Astrocyte of the cerebellum (primary cell): ENCODE results near the gene TMEM117.
"Not testable (repeated sequence)": the region's sequence is repeated elsewhere in the genome, so short reads cannot be mapped to it uniquely, and the experiment has no call there.

Experiments
- DNase-seq: peaks from one replicate; pipeline ENCODE4 v3.0.0-alpha.2; 2011; ENCODE audit warnings: low read depth
- H3K4me3 ChIP-seq: 2 replicates; pipeline ENCODE4 v1.5.1; 2011; ENCODE audit warnings: mild to moderate bottlenecking, low read depth, low read length, moderate library complexity
- in situ Hi-C: cut with HindIII; loops from 2 replicates; pipeline ENCODE4 v1.10.0; 2017; ENCODE audit warnings: low sequenced_read_pairs
- TF ChIP-seq, protein P1 (sequence below): IDR thresholded peaks from 2 replicates; pipeline ENCODE4 v1.5.1; 2012; ENCODE audit warnings: low read length, low read depth, moderate library complexity, mild to moderate bottlenecking; ENCODE audit errors: missing control alignments

Gene TMEM117

DNA sequence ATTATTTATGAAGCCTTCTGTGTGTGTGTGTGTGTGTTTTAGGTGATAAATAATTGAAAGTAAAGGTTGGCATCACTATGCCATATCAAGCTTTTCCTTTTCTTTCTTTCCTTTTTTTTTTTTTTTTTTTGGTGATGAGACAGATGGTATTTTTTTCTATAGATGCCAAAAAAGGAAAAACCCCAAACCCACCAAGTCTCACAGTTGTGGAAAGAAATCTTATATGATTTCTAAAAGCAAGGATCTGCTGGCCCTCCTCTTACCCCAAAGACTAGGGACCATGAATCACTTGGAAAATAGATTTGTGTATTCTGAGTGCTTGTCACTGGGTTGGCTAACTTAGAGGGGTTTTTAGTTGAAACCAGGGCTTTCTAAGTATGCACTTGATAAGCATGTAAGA is 181.3 kb downstream of the TMEM117 start:
- TF ChIP-seq, protein P1, sequence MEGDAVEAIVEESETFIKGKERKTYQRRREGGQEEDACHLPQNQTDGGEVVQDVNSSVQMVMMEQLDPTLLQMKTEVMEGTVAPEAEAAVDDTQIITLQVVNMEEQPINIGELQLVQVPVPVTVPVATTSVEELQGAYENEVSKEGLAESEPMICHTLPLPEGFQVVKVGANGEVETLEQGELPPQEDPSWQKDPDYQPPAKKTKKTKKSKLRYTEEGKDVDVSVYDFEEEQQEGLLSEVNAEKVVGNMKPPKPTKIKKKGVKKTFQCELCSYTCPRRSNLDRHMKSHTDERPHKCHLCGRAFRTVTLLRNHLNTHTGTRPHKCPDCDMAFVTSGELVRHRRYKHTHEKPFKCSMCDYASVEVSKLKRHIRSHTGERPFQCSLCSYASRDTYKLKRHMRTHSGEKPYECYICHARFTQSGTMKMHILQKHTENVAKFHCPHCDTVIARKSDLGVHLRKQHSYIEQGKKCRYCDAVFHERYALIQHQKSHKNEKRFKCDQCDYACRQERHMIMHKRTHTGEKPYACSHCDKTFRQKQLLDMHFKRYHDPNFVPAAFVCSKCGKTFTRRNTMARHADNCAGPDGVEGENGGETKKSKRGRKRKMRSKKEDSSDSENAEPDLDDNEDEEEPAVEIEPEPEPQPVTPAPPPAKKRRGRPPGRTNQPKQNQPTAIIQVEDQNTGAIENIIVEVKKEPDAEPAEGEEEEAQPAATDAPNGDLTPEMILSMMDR, result no peak
- in situ Hi-C loops, result no loop called here
- no peak overlapping the region for H3K4me3 ChIP-seq
- no peak for DNase-seq

DNA sequence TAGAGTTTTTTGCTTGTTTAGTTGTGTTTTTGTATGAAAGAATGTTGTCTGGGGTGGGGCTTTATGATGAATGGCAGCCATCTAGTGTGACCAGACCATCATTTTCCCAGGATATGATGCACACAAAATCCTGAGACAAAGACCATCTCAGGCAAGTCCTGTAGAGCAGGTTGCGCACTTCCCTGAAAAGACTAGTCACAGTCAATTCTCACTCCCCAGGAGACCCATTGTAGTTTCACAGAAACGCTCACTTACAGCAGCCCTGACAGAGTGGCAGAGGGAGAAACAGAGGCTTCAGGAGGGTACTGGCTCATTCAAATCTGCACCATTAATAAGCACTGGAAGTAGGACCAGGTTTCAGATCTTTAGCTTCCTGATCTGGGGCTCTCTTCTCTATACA is 183.2 kb downstream of the TMEM117 start:
- in situ Hi-C loops, result no loop called here
- no peak overlapping the region for H3K4me3 ChIP-seq
- TF ChIP-seq, protein P1, result no peak
- no peak for DNase-seq

DNA sequence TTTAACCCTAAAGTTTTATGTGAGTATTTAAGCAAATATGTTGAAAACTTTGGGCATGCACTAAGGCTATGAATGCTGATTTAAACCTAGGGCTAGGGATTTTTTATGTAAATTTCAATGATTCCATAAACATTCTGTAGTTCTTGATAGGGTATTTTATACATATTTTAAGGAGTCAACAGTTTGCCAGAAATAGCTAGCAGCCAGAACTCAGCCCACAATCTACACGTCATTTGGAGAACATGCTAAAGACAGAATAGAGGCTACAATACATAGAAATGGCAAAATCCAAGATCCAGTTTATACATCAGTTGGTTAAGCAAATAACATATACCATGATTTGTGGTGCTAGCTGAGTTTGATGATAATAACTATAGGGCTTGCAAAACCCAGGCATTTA is 184.7 kb downstream of the TMEM117 start:
- TF ChIP-seq, protein P1, result no peak
- no peak overlapping the region for H3K4me3 ChIP-seq
- DNase-seq, result no peak
- in situ Hi-C loops, result no loop called here

DNA sequence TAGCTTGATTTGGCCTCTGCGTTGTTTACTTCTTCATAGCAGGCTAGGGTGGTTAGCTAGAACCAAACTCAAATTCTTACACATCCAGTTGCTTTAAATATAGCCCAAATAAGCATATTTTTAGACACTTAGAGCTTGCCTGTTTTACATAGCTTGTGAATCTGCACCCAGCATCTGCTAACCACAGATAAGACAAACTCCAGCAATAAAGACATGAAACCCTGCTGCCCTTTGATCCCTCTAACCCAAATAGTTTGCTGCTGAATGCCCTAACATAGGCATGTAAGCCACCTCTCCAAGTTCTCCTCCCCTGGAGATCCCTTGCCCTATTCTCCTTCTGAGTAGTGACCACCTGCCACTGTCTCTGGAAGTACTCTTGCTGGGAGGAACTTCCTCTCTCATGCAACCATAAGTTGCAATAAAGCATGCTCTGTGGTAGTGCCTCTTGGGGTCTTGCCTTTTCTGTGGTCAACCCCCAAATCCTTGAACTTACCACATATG is 185.6 kb downstream of the TMEM117 start:
- no peak for DNase-seq
- in situ Hi-C loops, result no loop called here
- TF ChIP-seq, protein P1, result no peak
- no peak overlapping the region for H3K4me3 ChIP-seq

DNA sequence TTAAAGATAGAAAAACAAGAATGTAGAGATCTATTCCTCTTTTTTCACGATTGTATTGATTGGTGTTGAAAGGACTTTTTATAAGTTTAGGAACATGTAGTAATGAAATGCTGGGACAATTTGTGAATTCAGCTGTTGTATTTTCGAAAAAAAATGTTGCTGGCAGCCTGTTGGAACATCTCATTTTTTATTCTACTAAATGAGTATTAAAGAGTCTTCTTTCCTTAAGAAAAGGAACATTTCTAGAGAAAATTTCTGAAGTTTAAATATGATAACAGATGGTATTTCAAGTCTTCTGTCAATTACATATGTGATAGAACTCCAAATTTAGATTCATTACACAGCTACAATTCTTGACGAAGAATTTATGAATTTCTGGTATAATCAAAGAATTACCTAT is 189.6 kb downstream of the TMEM117 start:
- no peak for DNase-seq
- in situ Hi-C loops, result no loop called here
- TF ChIP-seq, protein P1, result no peak
- no peak overlapping the region for H3K4me3 ChIP-seq

DNA sequence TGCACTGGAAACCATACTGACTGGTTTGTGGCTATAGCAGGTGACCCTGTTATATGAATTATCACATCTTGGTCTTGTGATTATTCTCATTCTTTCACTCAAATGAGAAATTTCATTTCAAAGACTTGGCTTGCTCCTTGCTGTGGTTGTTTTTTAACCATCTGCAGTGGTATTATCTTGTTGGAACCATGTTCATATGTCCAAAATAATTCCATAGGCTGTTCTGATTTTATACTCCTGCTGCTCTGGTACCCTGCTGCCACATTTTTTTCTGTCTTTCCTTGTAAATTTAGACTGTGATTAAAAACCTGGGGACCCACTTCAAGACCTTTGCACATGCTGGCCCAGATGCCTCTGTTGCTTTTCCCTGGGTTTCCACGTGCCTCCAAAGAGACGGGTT is 190.2 kb downstream of the TMEM117 start:
- no peak overlapping the region for H3K4me3 ChIP-seq
- in situ Hi-C loops, result no loop called here
- no peak for DNase-seq
- TF ChIP-seq, protein P1, result no peak

DNA sequence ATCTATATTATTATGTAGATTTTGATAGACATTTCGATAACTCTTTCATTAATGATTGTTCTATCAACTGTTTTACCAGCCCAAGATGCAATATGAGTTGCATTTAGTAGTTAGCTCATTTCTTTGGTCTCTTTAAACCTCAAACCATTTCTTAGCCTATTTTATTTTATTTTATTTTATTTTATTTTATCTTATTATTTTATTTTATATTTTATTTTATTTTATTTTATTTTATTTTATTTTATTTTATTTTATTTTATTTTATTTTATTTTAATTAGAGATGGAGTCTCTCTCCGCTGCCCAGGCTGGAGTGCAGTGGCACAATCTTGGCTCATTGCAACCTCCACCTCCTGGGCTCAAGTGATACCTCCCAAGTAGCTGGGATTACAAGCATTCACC is 191.0 kb downstream of the TMEM117 start:
- in situ Hi-C loops, DNase-seq, H3K4me3 ChIP-seq: not testable (repeated sequence)
